ENCODE data around the gene SHC3.

The SHC3 gene

GRCh38 chr9:89029788-89030187, 148.8 kb downstream of the SHC3 start:
- ChIA-PET CTCF (no interaction called here), POLR2A (no interaction called here)
- DNase-seq: no peak
- Histone ChIP-seq H3K4me3 (ENCODE audit: control insufficient read depth in 1 of 7, extremely low read depth in 1 of 7, insufficient read depth in 4 of 7, low read depth in 2 of 7, low read length in 6 of 7) (no peak overlapping the region), H3K4me1 (ENCODE audit: control extremely low read depth in 1 of 4, control insufficient read depth in 4 of 4, insufficient read depth in 4 of 4, low read length in 3 of 4) (no peaks in the 10 kb centered on the region), H3K36me3 (ENCODE audit: control insufficient read depth in 4 of 4, insufficient read depth in 4 of 4, low read length in 3 of 4) (no peaks in the 10 kb centered on the region), H3K27ac (ENCODE audit: insufficient read depth in 1 of 2, low read depth in 1 of 2, low read length in 2 of 2, poor library complexity in 1 of 2, severe bottlenecking in 2 of 2) (no peak overlapping the region), H3K27me3 (replicated peaks in 2 of 5; ENCODE audit: control insufficient read depth in 4 of 5, insufficient read depth in 5 of 5, low read length in 4 of 5) (peaks cover 0 to 7% (median 2%) of the 10 kb centered on the region in 5 experiments), H3K9me3 (ENCODE audit: control extremely low read depth in 1 of 5, control insufficient read depth in 4 of 5, insufficient read depth in 2 of 5, low read depth in 1 of 5, low read length in 4 of 5) (peaks cover 0 to 25% (median 2%) of the 10 kb centered on the region in 5 experiments)

GRCh38 chr9:89026876-89027275, 151.7 kb downstream of the SHC3 start:
- no peaks in the 10 kb centered on the region for H3K4me1 ChIP-seq (ENCODE audit: control extremely low read depth in 1 of 4, control insufficient read depth in 4 of 4, insufficient read depth in 4 of 4, low read length in 3 of 4)
- peaks cover 0 to 22% (median 2%) of the 10 kb centered on the region in 5 experiments for H3K9me3 ChIP-seq (ENCODE audit: control extremely low read depth in 1 of 5, control insufficient read depth in 4 of 5, insufficient read depth in 2 of 5, low read depth in 1 of 5, low read length in 4 of 5)
- H3K27ac ChIP-seq (ENCODE audit: insufficient read depth in 1 of 2, low read depth in 1 of 2, low read length in 2 of 2, poor library complexity in 1 of 2, severe bottlenecking in 2 of 2): no peak overlapping the region
- ChIA-PET POLR2A (no interaction called here), CTCF (no interaction called here)
- 30% methylated on average over 3 of the region's 3 CpGs for WGBS (ENCODE audit: insufficient coverage)
- H3K27me3 ChIP-seq (replicated peaks in 2 of 5; ENCODE audit: control insufficient read depth in 4 of 5, insufficient read depth in 5 of 5, low read length in 4 of 5): peaks cover 0 to 3% (median 0%) of the 10 kb centered on the region in 5 experiments
- no peaks in the 10 kb centered on the region for H3K36me3 ChIP-seq (ENCODE audit: control insufficient read depth in 4 of 4, insufficient read depth in 4 of 4, low read length in 3 of 4)
- no peak for DNase-seq
- H3K4me3 ChIP-seq (ENCODE audit: control insufficient read depth in 1 of 7, extremely low read depth in 1 of 7, insufficient read depth in 4 of 7, low read depth in 2 of 7, low read length in 6 of 7): no peak overlapping the region

GRCh38 chr9:89025553-89025952, 153.1 kb downstream of the SHC3 start:
- Histone ChIP-seq H3K36me3 (ENCODE audit: control insufficient read depth in 4 of 4, insufficient read depth in 4 of 4, low read length in 3 of 4) (no peaks in the 10 kb centered on the region), H3K4me3 (ENCODE audit: control insufficient read depth in 1 of 7, extremely low read depth in 1 of 7, insufficient read depth in 4 of 7, low read depth in 2 of 7, low read length in 6 of 7) (no peak overlapping the region), H3K27me3 (replicated peaks in 2 of 5; ENCODE audit: control insufficient read depth in 4 of 5, insufficient read depth in 5 of 5, low read length in 4 of 5) (no peaks in the 10 kb centered on the region), H3K27ac (ENCODE audit: insufficient read depth in 1 of 2, low read depth in 1 of 2, low read length in 2 of 2, poor library complexity in 1 of 2, severe bottlenecking in 2 of 2) (no peak overlapping the region), H3K4me1 (ENCODE audit: control extremely low read depth in 1 of 4, control insufficient read depth in 4 of 4, insufficient read depth in 4 of 4, low read length in 3 of 4) (no peaks in the 10 kb centered on the region), H3K9me3 (ENCODE audit: control extremely low read depth in 1 of 5, control insufficient read depth in 4 of 5, insufficient read depth in 2 of 5, low read depth in 1 of 5, low read length in 4 of 5) (peaks cover 0 to 18% (median 2%) of the 10 kb centered on the region in 5 experiments)
- no peak for DNase-seq
- CTCF ChIA-PET: no interaction called here
- POLR2A ChIA-PET: no interaction called here

- 100% methylated on average over 3 of the region's 4 CpGs for WGBS (ENCODE audit: insufficient coverage)
- Histone ChIP-seq H3K36me3 (ENCODE audit: control insufficient read depth in 4 of 4, insufficient read depth in 4 of 4, low read length in 3 of 4) (no peaks in the 10 kb centered on the region), H3K9me3 (ENCODE audit: control extremely low read depth in 1 of 5, control insufficient read depth in 4 of 5, insufficient read depth in 2 of 5, low read depth in 1 of 5, low read length in 4 of 5) (peaks cover 0 to 11% (median 0%) of the 10 kb centered on the region in 5 experiments), H3K27ac (ENCODE audit: insufficient read depth in 1 of 2, low read depth in 1 of 2, low read length in 2 of 2, poor library complexity in 1 of 2, severe bottlenecking in 2 of 2) (no peak overlapping the region), H3K4me3 (ENCODE audit: control insufficient read depth in 1 of 7, extremely low read depth in 1 of 7, insufficient read depth in 4 of 7, low read depth in 2 of 7, low read length in 6 of 7) (no peak overlapping the region), H3K27me3 (replicated peaks in 2 of 5; ENCODE audit: control insufficient read depth in 4 of 5, insufficient read depth in 5 of 5, low read length in 4 of 5) (no peaks in the 10 kb centered on the region), H3K4me1 (ENCODE audit: control extremely low read depth in 1 of 4, control insufficient read depth in 4 of 4, insufficient read depth in 4 of 4, low read length in 3 of 4) (no peaks in the 10 kb centered on the region)
- DNase-seq: no peak
- ChIA-PET CTCF (no interaction called here), POLR2A (no interaction called here)
Measured at GRCh38 chr9:89024727-89025126, 153.9 kb downstream of the SHC3 start.

- Histone ChIP-seq H3K27me3 (replicated peaks in 2 of 5; ENCODE audit: control insufficient read depth in 4 of 5, insufficient read depth in 5 of 5, low read length in 4 of 5) (no peaks in the 10 kb centered on the region), H3K36me3 (ENCODE audit: control insufficient read depth in 4 of 4, insufficient read depth in 4 of 4, low read length in 3 of 4) (no peaks in the 10 kb centered on the region), H3K9me3 (ENCODE audit: control extremely low read depth in 1 of 5, control insufficient read depth in 4 of 5, insufficient read depth in 2 of 5, low read depth in 1 of 5, low read length in 4 of 5) (peaks cover 0 to 6% (median 0%) of the 10 kb centered on the region in 5 experiments), H3K4me1 (ENCODE audit: control extremely low read depth in 1 of 4, control insufficient read depth in 4 of 4, insufficient read depth in 4 of 4, low read length in 3 of 4) (no peaks in the 10 kb centered on the region), H3K27ac (ENCODE audit: insufficient read depth in 1 of 2, low read depth in 1 of 2, low read length in 2 of 2, poor library complexity in 1 of 2, severe bottlenecking in 2 of 2) (no peak overlapping the region), H3K4me3 (ENCODE audit: control insufficient read depth in 1 of 7, extremely low read depth in 1 of 7, insufficient read depth in 4 of 7, low read depth in 2 of 7, low read length in 6 of 7) (no peak overlapping the region)
- 100% methylated on average over 2 of the region's 3 CpGs for WGBS (ENCODE audit: insufficient coverage)
- ChIA-PET CTCF (no interaction called here), POLR2A (no interaction called here)
- DNase-seq: no peak
Measured at GRCh38 chr9:89023740-89024139, 154.9 kb downstream of the SHC3 start.

GRCh38 chr9:89022902-89023301, 155.7 kb downstream of the SHC3 start:
- CTCF ChIA-PET: no interaction called here
- DNase-seq: no peak

GRCh38 chr9:89022001-89022759, 156.4 kb downstream of the SHC3 start:
- WGBS (ENCODE audit: insufficient coverage): 94% methylated on average over 12 of the region's 15 CpGs
- ChIA-PET CTCF (no interaction called here), POLR2A (interaction anchor here (0.6 kb wide), 1 partner anchor 1493 kb away, joined by 3 read pairs; no protein-coding TSS in a partner anchor)
- Histone ChIP-seq H3K36me3 (ENCODE audit: control insufficient read depth in 4 of 4, insufficient read depth in 4 of 4, low read length in 3 of 4) (no peaks in the 10 kb centered on the region), H3K9me3 (ENCODE audit: control extremely low read depth in 1 of 5, control insufficient read depth in 4 of 5, insufficient read depth in 2 of 5, low read depth in 1 of 5, low read length in 4 of 5) (peaks cover 0 to 6% (median 0%) of the 10 kb centered on the region in 5 experiments), H3K27ac (ENCODE audit: insufficient read depth in 1 of 2, low read depth in 1 of 2, low read length in 2 of 2, poor library complexity in 1 of 2, severe bottlenecking in 2 of 2) (no peak overlapping the region), H3K27me3 (replicated peaks in 2 of 5; ENCODE audit: control insufficient read depth in 4 of 5, insufficient read depth in 5 of 5, low read length in 4 of 5) (no peaks in the 10 kb centered on the region), H3K4me3 (ENCODE audit: control insufficient read depth in 1 of 7, extremely low read depth in 1 of 7, insufficient read depth in 4 of 7, low read depth in 2 of 7, low read length in 6 of 7) (no peak overlapping the region), H3K4me1 (ENCODE audit: control extremely low read depth in 1 of 4, control insufficient read depth in 4 of 4, insufficient read depth in 4 of 4, low read length in 3 of 4) (no peaks in the 10 kb centered on the region)
- DNase-seq: no peak

More at GRCh38 chr9:89022902-89023301, 155.7 kb downstream of the SHC3 start:
- Histone ChIP-seq H3K27ac (ENCODE audit: insufficient read depth in 1 of 2, low read depth in 1 of 2, low read length in 2 of 2, poor library complexity in 1 of 2, severe bottlenecking in 2 of 2) (no peak overlapping the region), H3K27me3 (replicated peaks in 2 of 5; ENCODE audit: control insufficient read depth in 4 of 5, insufficient read depth in 5 of 5, low read length in 4 of 5) (no peaks in the 10 kb centered on the region), H3K4me3 (ENCODE audit: control insufficient read depth in 1 of 7, extremely low read depth in 1 of 7, insufficient read depth in 4 of 7, low read depth in 2 of 7, low read length in 6 of 7) (no peak overlapping the region), H3K9me3 (ENCODE audit: control extremely low read depth in 1 of 5, control insufficient read depth in 4 of 5, insufficient read depth in 2 of 5, low read depth in 1 of 5, low read length in 4 of 5) (peaks cover 0 to 6% (median 0%) of the 10 kb centered on the region in 5 experiments), H3K4me1 (ENCODE audit: control extremely low read depth in 1 of 4, control insufficient read depth in 4 of 4, insufficient read depth in 4 of 4, low read length in 3 of 4) (no peaks in the 10 kb centered on the region), H3K36me3 (ENCODE audit: control insufficient read depth in 4 of 4, insufficient read depth in 4 of 4, low read length in 3 of 4) (no peaks in the 10 kb centered on the region)
- WGBS (ENCODE audit: insufficient coverage): 100% methylated on average over 2 of the region's 2 CpGs
- POLR2A ChIA-PET: no interaction called here

All from common myeloid progenitor, CD34-positive (primary cell).